Hepatocyte (in vitro differentiated cells): Measurements from ENCODE around the gene EMC8.
A peak's percentile ranks its signal among the peaks of the same experiment; 100 is the strongest.

Experiments
- CTCF ChIP-seq: fragments of 200-600 bp; sonication (generic); IDR thresholded peaks from 2 replicates; pipeline ENCODE4 v1.5.1; 2016; ENCODE audit warnings: antibody characterized with exemption, mild to moderate bottlenecking; ENCODE audit not compliant: poor library complexity
- EZH2 ChIP-seq: fragments of 200-600 bp; sonication (generic); IDR thresholded peaks from 2 replicates; pipeline ENCODE4 v1.6.1; 2016; ENCODE audit warnings: antibody characterized with exemption, mild to moderate bottlenecking, borderline replicate concordance
- EZH2phosphoT487 ChIP-seq: fragments of 200-600 bp; sonication (generic); IDR thresholded peaks from one replicate; pipeline ENCODE4 v1.6.1; 2018; ENCODE audit warnings: antibody characterized with exemption, mild to moderate bottlenecking, low read depth, moderate library complexity; ENCODE audit not compliant: unreplicated experiment, severe bottlenecking

GRCh38 chr16:85752511-85753420, 46.6 kb downstream of the EMC8 start:
- TF ChIP-seq CTCF (peak; percentile 29), EZH2phosphoT487 (no peak), EZH2 (no peak)
